Fibroblast of lung (primary cell): Measurements from ENCODE around the gene ATRX.

ENCODE experiments used
- CTCF ChIP-seq, 2 donors: IDR thresholded peaks in 1 of 2; conservative IDR thresholded peaks in 1 of 2; 1 replicate in 1 of 2; 2 replicates in 1 of 2; pipeline ENCODE4 v1.5.1; 2011 to 2012; ENCODE audit warnings: low read length in 2 of 2, control low read depth in 1 of 2, inconsistent platforms in 1 of 2, low read depth in 1 of 2, mild to moderate bottlenecking in 1 of 2
- EZH2 ChIP-seq: IDR thresholded peaks from 2 replicates; pipeline ENCODE4 v1.5.1; 2012; ENCODE audit warnings: low read length, control low read depth, mild to moderate bottlenecking; ENCODE audit errors: missing control alignments

GRCh38 chrX:77743720-77744119, 42.3 kb downstream of the ATRX start:
- TF ChIP-seq CTCF (conservative IDR thresholded peaks at IDR 0.05 in 1 of 2, IDR thresholded peaks at IDR 0.05 in 1 of 2; ENCODE audit: low read depth in 1 of 2, low read length in 2 of 2) (no peak), EZH2 (no peak)
